Thymus (tissue), 11 donors: ENCODE results near the gene BBC3. TPM values are rescaled to one million over a fixed set of nuclear protein-coding genes. Genes with fewer than 3 reads are reported as not detected.

Experiments used
- DNase-seq, 9 donors: peaks; one replicate each; pipeline ENCODE4 v3.0.0-alpha.2; 2013; ENCODE audit warnings: low spot score in 9 of 9, low read depth in 6 of 9, missing footprints in 1 of 9
- H3K27ac ChIP-seq, 2 donors: one replicate each; pipeline ENCODE4 v1.5.1; 2013; ENCODE audit warnings: control low read depth in 1 of 2, low read depth in 1 of 2, low read length in 1 of 2, mild to moderate bottlenecking in 1 of 2, moderate library complexity in 1 of 2
- H3K27me3 ChIP-seq, 2 donors: one replicate each; pipeline ENCODE4 v1.5.1; 2013; ENCODE audit warnings: low read length in 1 of 2; ENCODE audit not compliant: control insufficient read depth in 2 of 2, insufficient read depth in 1 of 2
- H3K36me3 ChIP-seq, 2 donors: one replicate each; pipeline ENCODE4 v1.5.1; 2013; ENCODE audit warnings: low read length in 1 of 2, mild to moderate bottlenecking in 1 of 2, moderate library complexity in 1 of 2; ENCODE audit not compliant: control insufficient read depth in 2 of 2, insufficient read depth in 2 of 2
- H3K4me1 ChIP-seq, 2 donors: one replicate each; pipeline ENCODE4 v1.5.1; 2013; ENCODE audit warnings: low read length in 2 of 2; ENCODE audit not compliant: control insufficient read depth in 2 of 2, insufficient read depth in 2 of 2
- H3K4me3 ChIP-seq, 2 donors: one replicate each; pipeline ENCODE4 v1.5.1; 2013; ENCODE audit warnings: low read length in 2 of 2, control low read depth in 1 of 2, mild to moderate bottlenecking in 1 of 2
- H3K9me3 ChIP-seq, 2 donors: one replicate each; pipeline ENCODE4 v1.5.1; 2013; ENCODE audit warnings: low read length in 1 of 2, mild to moderate bottlenecking in 1 of 2; ENCODE audit not compliant: control insufficient read depth in 2 of 2, insufficient read depth in 1 of 2
- WGBS: extraction: QIAGEN DNeasy Blood & Tissue Kit; methylation state at CpG from one replicate; pipeline ENCODE4 v1.1.7; 2013; 5-methylcytosine and 5-hydroxymethylcytosine counted together
- polyA plus RNA-seq: library from polyadenylated mRNA; stranded (reverse); fragments of 200-250 nt; gene quantifications from one replicate; pipeline ENCODE4 v1.2.3, GENCODE V29; 2013
- total RNA-seq: library from RNA; stranded (reverse); fragments of 120-200 nt; gene quantifications from one replicate; pipeline ENCODE4 v1.2.4, GENCODE V29; 2013
- donor health status: healthy.

BBC3 gene
- total and polyA plus RNA-seq, 2 donors: 5.8 to 15.1 TPM

- H3K4me1 ChIP-seq: peaks cover 14 to 15% of the 10 kb centered on the region in 2 donors
- no peaks in the 10 kb centered on the region for H3K9me3 ChIP-seq
- WGBS: 97% methylated on average over 19 of the region's 19 CpGs
- no peak for DNase-seq
- H3K4me3 ChIP-seq: no peak overlapping the region
- no peaks in the 10 kb centered on the region for H3K27me3 ChIP-seq
- H3K27ac ChIP-seq: no peak overlapping the region
- peaks cover 48 to 62% of the 10 kb centered on the region in 2 donors for H3K36me3 ChIP-seq
These were observed 58.1 kb downstream of the BBC3 start for GRCh38 chr19:47172666-47173455.

Other genes starting within 250 kb of the BBC3 start
- 0.09 TPM for gene NPAS1, start 211.4 kb downstream of the BBC3 start, total RNA-seq
- 0.46 TPM for gene NPAS1, start 211.4 kb downstream of the BBC3 start, polyA plus RNA-seq
- gene TMEM160, start 182.6 kb downstream of the BBC3 start, total RNA-seq: 31.4 TPM
- gene TMEM160, start 182.6 kb downstream of the BBC3 start, polyA plus RNA-seq: 5.0 TPM
- 12.1 TPM for gene ZC3H4, start 117.4 kb downstream of the BBC3 start, total RNA-seq
- 14.3 TPM for gene ZC3H4, start 117.4 kb downstream of the BBC3 start, polyA plus RNA-seq
- gene SAE1, start 100.4 kb downstream of the BBC3 start, total RNA-seq: 93.3 TPM
- gene SAE1, start 100.4 kb downstream of the BBC3 start, polyA plus RNA-seq: 40.5 TPM
- gene CCDC9, start 25.3 kb upstream of the BBC3 start, total RNA-seq: 4.9 TPM
- gene CCDC9, start 25.3 kb upstream of the BBC3 start, polyA plus RNA-seq: 27.4 TPM
- 2.9 TPM for gene INAFM1, start 43.7 kb upstream of the BBC3 start, total RNA-seq
- gene INAFM1, start 43.7 kb upstream of the BBC3 start, polyA plus RNA-seq: 11.1 TPM
- gene C5AR1, start 78.7 kb upstream of the BBC3 start, total RNA-seq: 2.2 TPM
- gene C5AR1, start 78.7 kb upstream of the BBC3 start, polyA plus RNA-seq: 17.8 TPM
- gene C5AR2, start 101.0 kb upstream of the BBC3 start, total RNA-seq: 0.52 TPM
- 0.78 TPM for gene C5AR2, start 101.0 kb upstream of the BBC3 start, polyA plus RNA-seq
- 5.2 TPM for gene DHX34, start 118.1 kb upstream of the BBC3 start, total RNA-seq
- 16.0 TPM for gene DHX34, start 118.1 kb upstream of the BBC3 start, polyA plus RNA-seq
- 1.7 TPM for gene MEIS3, start 188.3 kb upstream of the BBC3 start, total RNA-seq
- 4.3 TPM for gene MEIS3, start 188.3 kb upstream of the BBC3 start, polyA plus RNA-seq
- gene SLC8A2, start 240.7 kb upstream of the BBC3 start, total RNA-seq: 0.14 TPM
- gene SLC8A2, start 240.7 kb upstream of the BBC3 start, polyA plus RNA-seq: 0.16 TPM